ENCODE data around the gene AQP1. TPM values are rescaled to one million over a fixed set of nuclear protein-coding genes. Genes with fewer than 3 reads are reported as not detected.

AQP1 gene
- total RNA-seq (2014; rRNA removed; shearing (Covaris generic)), result 0.26 TPM in 1 of 2 replicates, not detected in the other

GRCh38 chr7:30911561-30911969, at the start of gene AQP1:
Gene AQP1 (plus strand): TSS chr7:30911853. CDS start chr7:30911910, 57 bp downstream.
- DNase-seq, result no peak
- Histone ChIP-seq H3K4me3 (ENCODE audit: insufficient read depth, low read depth, low read length) (no peak within 1 kb of the TSS), H3K36me3 (replicated peaks; ENCODE audit: control insufficient read depth, insufficient read depth, low read length) (no peaks in the 10 kb centered on the region), H3K27me3 (ENCODE audit: control insufficient read depth, insufficient read depth, low read length) (no peaks in the 10 kb centered on the region)

- Histone ChIP-seq H3K36me3 (replicated peaks; ENCODE audit: control insufficient read depth, insufficient read depth, low read length) (no peaks in the 10 kb centered on the region), H3K4me3 (ENCODE audit: insufficient read depth, low read depth, low read length) (no peak overlapping the region), H3K27me3 (ENCODE audit: control insufficient read depth, insufficient read depth, low read length) (no peaks in the 10 kb centered on the region)
- no peak for DNase-seq
These were observed 48.5 kb upstream of the AQP1 start for GRCh38 chr7:30862995-30863705.

- Histone ChIP-seq H3K4me3 (ENCODE audit: insufficient read depth, low read depth, low read length) (no peak overlapping the region), H3K27me3 (ENCODE audit: control insufficient read depth, insufficient read depth, low read length) (no peaks in the 10 kb centered on the region), H3K36me3 (replicated peaks; ENCODE audit: control insufficient read depth, insufficient read depth, low read length) (no peaks in the 10 kb centered on the region)
- no peak for DNase-seq
These were observed 48.0 kb upstream of the AQP1 start for GRCh38 chr7:30863706-30864035.

- Histone ChIP-seq H3K27me3 (ENCODE audit: control insufficient read depth, insufficient read depth, low read length) (no peaks in the 10 kb centered on the region), H3K36me3 (replicated peaks; ENCODE audit: control insufficient read depth, insufficient read depth, low read length) (no peaks in the 10 kb centered on the region), H3K4me3 (ENCODE audit: insufficient read depth, low read depth, low read length) (no peak overlapping the region)
- no peak for DNase-seq
These were observed 47.6 kb upstream of the AQP1 start for GRCh38 chr7:30864101-30864500.

GRCh38 chr7:30865076-30865475, 46.6 kb upstream of the AQP1 start:
- Histone ChIP-seq H3K36me3 (replicated peaks; ENCODE audit: control insufficient read depth, insufficient read depth, low read length) (no peaks in the 10 kb centered on the region), H3K27me3 (ENCODE audit: control insufficient read depth, insufficient read depth, low read length) (no peaks in the 10 kb centered on the region), H3K4me3 (ENCODE audit: insufficient read depth, low read depth, low read length) (no peak overlapping the region)
- DNase-seq, result no peak

- H3K4me3 ChIP-seq (ENCODE audit: insufficient read depth, low read depth, low read length), result no peak overlapping the region
- DNase-seq, result no peak
- H3K36me3 ChIP-seq (replicated peaks; ENCODE audit: control insufficient read depth, insufficient read depth, low read length), result no peaks in the 10 kb centered on the region
- H3K27me3 ChIP-seq (ENCODE audit: control insufficient read depth, insufficient read depth, low read length), result no peaks in the 10 kb centered on the region
These were observed 45.8 kb upstream of the AQP1 start for GRCh38 chr7:30865821-30866220.

GRCh38 chr7:30866939-30867338, 44.7 kb upstream of the AQP1 start:
- DNase-seq, result no peak
- no peaks in the 10 kb centered on the region for H3K36me3 ChIP-seq (replicated peaks; ENCODE audit: control insufficient read depth, insufficient read depth, low read length)
- H3K27me3 ChIP-seq (ENCODE audit: control insufficient read depth, insufficient read depth, low read length), result no peaks in the 10 kb centered on the region
- H3K4me3 ChIP-seq (ENCODE audit: insufficient read depth, low read depth, low read length), result no peak overlapping the region

- H3K27me3 ChIP-seq (ENCODE audit: control insufficient read depth, insufficient read depth, low read length), result no peaks in the 10 kb centered on the region
- H3K36me3 ChIP-seq (replicated peaks; ENCODE audit: control insufficient read depth, insufficient read depth, low read length), result no peaks in the 10 kb centered on the region
- no peak for DNase-seq
- H3K4me3 ChIP-seq (ENCODE audit: insufficient read depth, low read depth, low read length), result no peak overlapping the region
These were observed 44.2 kb upstream of the AQP1 start for GRCh38 chr7:30867483-30867882.

- H3K4me3 ChIP-seq (ENCODE audit: insufficient read depth, low read depth, low read length), result no peak overlapping the region
- no peaks in the 10 kb centered on the region for H3K27me3 ChIP-seq (ENCODE audit: control insufficient read depth, insufficient read depth, low read length)
- no peaks in the 10 kb centered on the region for H3K36me3 ChIP-seq (replicated peaks; ENCODE audit: control insufficient read depth, insufficient read depth, low read length)
- no peak for DNase-seq
These were observed 41.6 kb upstream of the AQP1 start for GRCh38 chr7:30869794-30870611.

- Histone ChIP-seq H3K4me3 (ENCODE audit: insufficient read depth, low read depth, low read length) (no peak overlapping the region), H3K27me3 (ENCODE audit: control insufficient read depth, insufficient read depth, low read length) (no peaks in the 10 kb centered on the region), H3K36me3 (replicated peaks; ENCODE audit: control insufficient read depth, insufficient read depth, low read length) (no peaks in the 10 kb centered on the region)
- peak; percentile 67 for DNase-seq
These were observed 40.7 kb upstream of the AQP1 start for GRCh38 chr7:30870821-30871518.

GRCh38 chr7:30871655-30872054, 40.0 kb upstream of the AQP1 start:
- Histone ChIP-seq H3K27me3 (ENCODE audit: control insufficient read depth, insufficient read depth, low read length) (no peaks in the 10 kb centered on the region), H3K36me3 (replicated peaks; ENCODE audit: control insufficient read depth, insufficient read depth, low read length) (no peaks in the 10 kb centered on the region), H3K4me3 (ENCODE audit: insufficient read depth, low read depth, low read length) (no peak overlapping the region)
- DNase-seq, result no peak

GRCh38 chr7:30873207-30873606, 38.4 kb upstream of the AQP1 start:
- H3K4me3 ChIP-seq (ENCODE audit: insufficient read depth, low read depth, low read length), result no peak overlapping the region
- H3K27me3 ChIP-seq (ENCODE audit: control insufficient read depth, insufficient read depth, low read length), result no peaks in the 10 kb centered on the region
- H3K36me3 ChIP-seq (replicated peaks; ENCODE audit: control insufficient read depth, insufficient read depth, low read length), result no peaks in the 10 kb centered on the region
- no peak for DNase-seq

- no peak for DNase-seq
- Histone ChIP-seq H3K36me3 (replicated peaks; ENCODE audit: control insufficient read depth, insufficient read depth, low read length) (no peaks in the 10 kb centered on the region), H3K4me3 (ENCODE audit: insufficient read depth, low read depth, low read length) (no peak overlapping the region), H3K27me3 (ENCODE audit: control insufficient read depth, insufficient read depth, low read length) (no peaks in the 10 kb centered on the region)
These were observed 38.0 kb upstream of the AQP1 start for GRCh38 chr7:30873656-30874055.

GRCh38 chr7:30874656-30875302, 36.9 kb upstream of the AQP1 start:
- no peak overlapping the region for H3K4me3 ChIP-seq (ENCODE audit: insufficient read depth, low read depth, low read length)
- H3K27me3 ChIP-seq (ENCODE audit: control insufficient read depth, insufficient read depth, low read length), result no peaks in the 10 kb centered on the region
- DNase-seq, result no peak
- no peaks in the 10 kb centered on the region for H3K36me3 ChIP-seq (replicated peaks; ENCODE audit: control insufficient read depth, insufficient read depth, low read length)

Measured in H7 (cell line).